Osteoblast (primary cell): Measurements from ENCODE around the gene CREB1. TPM values are rescaled to one million over a fixed set of nuclear protein-coding genes. Genes with fewer than 3 reads are reported as not detected.
A peak's percentile ranks its signal among the peaks of the same experiment; 100 is the strongest.

Experiments
- DNase-seq: peaks from one replicate; pipeline ENCODE4 v3.0.0; 2011; ENCODE audit warnings: low spot score, mixed read lengths; ENCODE audit not compliant: insufficient read length; ENCODE audit errors: missing footprints
- H2AFZ ChIP-seq: 2 replicates; pipeline ENCODE4 v1.6.0; 2011; ENCODE audit warnings: mild to moderate bottlenecking, low read length
- H3K27ac ChIP-seq: 2 replicates; pipeline ENCODE4 v1.5.1; 2011; ENCODE audit warnings: mild to moderate bottlenecking, low read depth, low read length, moderate library complexity
- H3K27me3 ChIP-seq: 2 replicates; pipeline ENCODE4 v1.6.0; 2012; ENCODE audit warnings: mild to moderate bottlenecking, control low read depth, inconsistent platforms, low read length, moderate library complexity; ENCODE audit not compliant: insufficient read depth
- H3K36me3 ChIP-seq: 2 replicates; pipeline ENCODE4 v1.5.1; 2011; ENCODE audit warnings: mild to moderate bottlenecking, low read length, control low read depth, moderate library complexity; ENCODE audit not compliant: insufficient read depth
- H3K4me1 ChIP-seq: 2 replicates; pipeline ENCODE4 v1.5.1; 2011; ENCODE audit warnings: mild to moderate bottlenecking, low read length, control low read depth, moderate library complexity; ENCODE audit not compliant: insufficient read depth
- H3K4me2 ChIP-seq: 2 replicates; pipeline ENCODE4 v1.6.0; 2011; ENCODE audit warnings: mild to moderate bottlenecking, low read length; ENCODE audit not compliant: insufficient read depth
- H3K4me3 ChIP-seq: fragments of 200-600 bp; sonication (generic); 3 replicates; pipeline ENCODE4 v1.5.1; 2012; ENCODE audit warnings: mild to moderate bottlenecking, low read length, inconsistent platforms; ENCODE audit not compliant: insufficient read depth
- H3K79me2 ChIP-seq: 2 replicates; pipeline ENCODE4 v1.6.0; 2012; ENCODE audit warnings: mild to moderate bottlenecking, low read length, control low read depth, inconsistent platforms; ENCODE audit not compliant: insufficient read depth
- H3K9me3 ChIP-seq: 2 replicates; pipeline ENCODE4 v1.5.1; 2011; ENCODE audit warnings: low read depth, low read length, control low read depth
- H4K20me1 ChIP-seq: 2 replicates; pipeline ENCODE4 v1.6.0; 2012; ENCODE audit warnings: mild to moderate bottlenecking, low read length, control low read depth; ENCODE audit not compliant: insufficient read depth
- total RNA-seq: library from RNA; depleted of rRNA; stranded (reverse); fragments of >200 nt; gene quantifications from 2 replicates; pipeline ENCODE4 v1.2.3, GENCODE V29; 2012
- TF ChIP-seq, protein P1 (sequence below): IDR thresholded peaks from 2 replicates; pipeline ENCODE4 v1.5.1; 2011; ENCODE audit warnings: mild to moderate bottlenecking, low read depth, low read length, moderate library complexity; ENCODE audit errors: extremely low read depth

The CREB1 gene
- total RNA-seq, 1 donor, result 38.4 TPM

GRCh38 chr2:207513551-207514257 is 16.1 kb upstream of the CREB1 start:
- Histone ChIP-seq H2AFZ (peak overlapping the region; percentile 7), H3K4me3 (peak overlapping the region; percentile 5), H4K20me1 (no peaks in the 10 kb centered on the region), H3K4me2 (peak overlapping the region; percentile 63), H3K36me3 (no peaks in the 10 kb centered on the region), H3K79me2 (no peaks in the 10 kb centered on the region), H3K27me3 (no peaks in the 10 kb centered on the region), H3K9me3 (no peaks in the 10 kb centered on the region), H3K27ac (peak overlapping the region; percentile 94), H3K4me1 (peaks cover 48% of the 10 kb centered on the region)
- DNase-seq, result peak; percentile 73
- TF ChIP-seq, protein P1, sequence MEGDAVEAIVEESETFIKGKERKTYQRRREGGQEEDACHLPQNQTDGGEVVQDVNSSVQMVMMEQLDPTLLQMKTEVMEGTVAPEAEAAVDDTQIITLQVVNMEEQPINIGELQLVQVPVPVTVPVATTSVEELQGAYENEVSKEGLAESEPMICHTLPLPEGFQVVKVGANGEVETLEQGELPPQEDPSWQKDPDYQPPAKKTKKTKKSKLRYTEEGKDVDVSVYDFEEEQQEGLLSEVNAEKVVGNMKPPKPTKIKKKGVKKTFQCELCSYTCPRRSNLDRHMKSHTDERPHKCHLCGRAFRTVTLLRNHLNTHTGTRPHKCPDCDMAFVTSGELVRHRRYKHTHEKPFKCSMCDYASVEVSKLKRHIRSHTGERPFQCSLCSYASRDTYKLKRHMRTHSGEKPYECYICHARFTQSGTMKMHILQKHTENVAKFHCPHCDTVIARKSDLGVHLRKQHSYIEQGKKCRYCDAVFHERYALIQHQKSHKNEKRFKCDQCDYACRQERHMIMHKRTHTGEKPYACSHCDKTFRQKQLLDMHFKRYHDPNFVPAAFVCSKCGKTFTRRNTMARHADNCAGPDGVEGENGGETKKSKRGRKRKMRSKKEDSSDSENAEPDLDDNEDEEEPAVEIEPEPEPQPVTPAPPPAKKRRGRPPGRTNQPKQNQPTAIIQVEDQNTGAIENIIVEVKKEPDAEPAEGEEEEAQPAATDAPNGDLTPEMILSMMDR, result no peak

- Histone ChIP-seq H4K20me1 (no peaks in the 10 kb centered on the region), H3K4me3 (no peak overlapping the region), H3K36me3 (no peaks in the 10 kb centered on the region), H3K4me1 (peaks cover 48% of the 10 kb centered on the region), H3K27ac (peak overlapping the region; percentile 94), H3K4me2 (peak overlapping the region; percentile 22), H3K27me3 (no peaks in the 10 kb centered on the region), H2AFZ (peak overlapping the region; percentile 7), H3K9me3 (no peaks in the 10 kb centered on the region), H3K79me2 (no peaks in the 10 kb centered on the region)
- TF ChIP-seq, protein P1, result no peak
- DNase-seq, result no peak
These were observed 15.3 kb upstream of the CREB1 start for GRCh38 chr2:207514451-207514850.

DNA sequence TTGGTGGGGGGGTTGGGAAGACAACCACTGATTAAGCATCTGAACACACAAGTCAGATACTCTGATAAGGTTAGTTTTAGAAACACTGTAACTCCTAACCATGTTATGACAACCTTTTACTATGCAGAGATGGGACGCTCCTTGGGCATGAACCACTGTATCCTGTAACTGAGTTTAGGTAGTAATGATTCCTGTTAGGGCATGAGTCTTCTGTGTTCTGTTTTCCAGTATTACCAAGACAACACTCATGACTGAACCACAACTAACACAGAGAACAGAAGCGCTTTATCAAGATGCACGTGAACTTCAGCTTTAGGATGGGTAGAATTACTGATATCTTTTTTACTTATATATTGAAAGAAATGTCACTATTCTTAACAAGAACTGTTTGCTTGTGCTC is 14.1 kb upstream of the CREB1 start:
- Histone ChIP-seq H3K9me3 (no peaks in the 10 kb centered on the region), H3K4me2 (no peak overlapping the region), H3K79me2 (no peaks in the 10 kb centered on the region), H3K27ac (peak overlapping the region; percentile 94), H3K4me1 (peaks cover 48% of the 10 kb centered on the region), H3K27me3 (no peaks in the 10 kb centered on the region), H3K4me3 (no peak overlapping the region), H4K20me1 (no peaks in the 10 kb centered on the region), H3K36me3 (no peaks in the 10 kb centered on the region), H2AFZ (no peak overlapping the region)
- TF ChIP-seq, protein P1, result no peak
- no peak for DNase-seq

DNA sequence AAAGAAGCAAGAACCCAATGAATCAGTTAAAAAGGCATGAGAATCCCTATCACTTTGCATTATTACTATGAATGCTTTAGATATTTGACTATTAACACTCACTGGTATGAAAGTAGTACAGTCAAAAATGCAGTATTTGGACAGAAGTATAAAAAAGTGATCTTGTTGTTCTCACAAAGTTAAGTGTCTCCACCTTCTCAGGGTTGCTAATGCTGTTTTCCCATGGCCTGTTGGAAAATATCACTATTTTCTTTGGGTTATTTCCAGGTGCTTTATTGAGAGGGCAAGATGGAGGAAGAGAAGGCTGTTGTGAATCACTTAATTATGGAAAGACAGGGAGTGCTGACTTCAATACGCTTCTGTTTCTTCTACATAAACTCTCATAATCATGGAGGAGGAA is 13.6 kb upstream of the CREB1 start:
- Histone ChIP-seq H3K27ac (peak overlapping the region; percentile 94), H3K79me2 (no peaks in the 10 kb centered on the region), H3K4me2 (no peak overlapping the region), H3K9me3 (no peaks in the 10 kb centered on the region), H3K4me1 (peaks cover 48% of the 10 kb centered on the region), H4K20me1 (no peaks in the 10 kb centered on the region), H3K36me3 (no peaks in the 10 kb centered on the region), H3K27me3 (no peaks in the 10 kb centered on the region), H3K4me3 (no peak overlapping the region), H2AFZ (no peak overlapping the region)
- TF ChIP-seq, protein P1, result no peak
- no peak for DNase-seq
